ENCODE results near the gene LITAFD. TPM values are rescaled to one million over a fixed set of nuclear protein-coding genes. Genes with fewer than 3 reads are reported as not detected.

LITAFD gene
- not detected in 2 replicates for total RNA-seq

DNA sequence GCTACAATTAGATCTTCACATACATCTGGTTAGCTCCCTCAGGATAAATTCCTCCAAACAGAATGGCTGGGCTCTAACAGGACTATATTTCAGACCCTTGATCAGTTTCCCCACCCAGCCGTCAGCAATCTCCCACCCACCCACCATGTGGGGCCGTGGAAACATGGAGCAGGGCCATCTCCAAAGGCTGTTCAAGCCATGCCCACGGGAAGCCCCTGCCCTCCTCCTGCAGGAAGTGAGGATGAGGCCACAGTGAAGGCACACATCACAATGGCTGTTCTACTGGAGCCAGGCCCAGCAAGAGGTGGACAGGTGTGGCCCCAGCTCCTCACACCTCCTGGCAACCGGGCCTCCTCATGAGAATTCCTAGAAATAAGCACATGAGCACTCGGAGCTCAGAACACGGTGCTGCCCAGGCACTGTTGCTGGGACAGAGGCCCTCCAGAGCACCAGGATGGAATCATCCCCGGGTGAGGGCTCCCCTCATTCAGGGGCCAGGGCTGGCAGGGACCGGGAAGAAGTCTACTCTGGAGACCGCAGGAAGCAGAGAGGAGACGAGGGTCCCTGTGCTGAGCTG, at the start of gene LITAFD:
LITAFD (plus strand) TSS at position 311 of the 577 bp plus-strand sequence. CDS start 2,005 bp downstream, outside the sequence.

GRCh38 chr16:8868416-8869211, 13.5 kb upstream of the LITAFD start, which contains the start of gene CARHSP1:
Gene CARHSP1, minus strand, starts transcription at chr16:8869006. Its CDS starts 9,678 bp downstream, at chr16:8859328.

Other genes with a start within 250 kb of the LITAFD start
- 0.81 and 2.7 TPM in 2 replicates for gene ABAT, start 207.7 kb upstream of the LITAFD start, total RNA-seq
- 3.6 and 6.6 TPM in 2 replicates for gene TMEM186, start 84.7 kb upstream of the LITAFD start, total RNA-seq
- 12.6 and 29.8 TPM in 2 replicates for gene PMM2, start 84.5 kb upstream of the LITAFD start, total RNA-seq
- gene CARHSP1, start 13.3 kb upstream of the LITAFD start, total RNA-seq: 154 and 155 TPM in 2 replicates
- gene USP7, start 81.6 kb downstream of the LITAFD start, total RNA-seq: 42.9 and 75.0 TPM in 2 replicates
- gene HAPSTR1, start 209.3 kb downstream of the LITAFD start, total RNA-seq: 39.3 and 63.4 TPM in 2 replicates

All from bladder microvascular endothelial cell (primary cell).